ENCODE measurements around the gene ANKRD44.

Gene ANKRD44

DNA sequence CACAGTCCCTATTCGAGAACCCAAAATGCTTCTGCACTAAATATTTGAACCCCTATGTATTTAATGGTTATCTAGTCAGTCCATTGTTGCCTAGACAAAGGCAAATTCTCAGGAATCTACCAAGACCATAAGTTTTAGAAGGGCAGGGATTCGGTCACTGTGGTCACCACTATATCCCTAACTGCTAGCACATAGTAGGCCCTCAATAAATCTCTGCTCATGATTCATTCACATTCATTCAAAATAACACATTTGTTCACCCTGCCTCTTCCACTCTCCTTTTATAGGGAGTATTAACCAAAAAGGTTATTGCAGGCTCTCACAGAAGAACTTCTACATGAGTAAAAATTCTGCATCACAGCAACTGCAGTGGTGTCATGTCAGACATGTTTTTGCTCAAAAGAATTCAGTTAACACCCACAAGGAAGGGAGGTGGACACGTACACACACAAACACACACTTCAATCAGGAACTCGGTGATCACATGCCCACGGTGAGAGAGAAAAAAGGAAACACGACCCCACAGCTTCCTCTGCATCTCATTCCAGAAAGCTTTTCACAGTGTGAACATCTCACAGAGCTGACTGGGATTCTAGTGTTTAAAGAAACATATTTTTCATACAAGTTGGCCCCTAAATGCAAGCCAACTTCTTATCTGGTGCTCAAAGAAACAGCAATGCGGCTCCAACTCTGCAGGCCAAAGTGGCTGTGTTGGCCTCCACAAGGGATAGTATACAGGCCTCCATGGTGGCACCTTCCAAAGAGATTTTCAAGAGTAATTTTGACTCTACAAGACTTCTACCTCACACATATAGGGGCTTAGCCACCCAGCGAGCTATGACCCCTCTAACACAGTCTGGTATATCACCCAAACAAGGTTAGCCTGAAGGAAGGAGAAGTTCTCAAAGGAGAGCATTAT, 98.0 kb downstream of the ANKRD44 start:
- Histone ChIP-seq H3K4me1 (ENCODE audit: insufficient read depth, low read length) (peaks cover 35% of the 10 kb centered on the region), H3K4me2 (ENCODE audit: insufficient read depth, low read length) (peak overlapping the region; percentile 46), H3K79me2 (ENCODE audit: insufficient read depth, low read length) (peaks cover 24% of the 10 kb centered on the region)

DNA sequence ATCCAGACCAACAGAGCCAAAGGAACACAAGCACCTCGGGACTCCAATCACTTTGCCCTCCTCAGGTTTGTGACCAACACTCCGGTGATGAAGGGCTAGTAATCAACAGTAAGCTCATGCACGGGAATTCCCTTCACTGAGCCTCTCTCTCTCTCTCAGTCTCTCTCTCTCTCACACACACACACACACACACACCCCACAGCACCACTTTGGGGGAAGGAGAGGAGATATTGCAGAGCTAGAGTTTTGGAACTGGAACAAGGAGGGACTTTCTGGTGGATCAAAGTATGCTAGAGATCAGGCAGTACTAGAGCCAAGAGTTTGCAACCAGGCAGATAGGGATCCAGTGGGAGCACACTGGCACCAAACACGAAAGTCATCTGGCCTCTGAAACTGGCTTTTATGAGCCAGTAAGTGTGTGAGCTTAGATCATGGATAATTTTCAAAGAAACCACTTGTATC, 98.7 kb downstream of the ANKRD44 start:
- H3K9ac ChIP-seq (ENCODE audit: low read depth, low read length) = no peak overlapping the region; the same call in 1 of the 2 replicates
- no peaks in the 10 kb centered on the region for H3K36me3 ChIP-seq (ENCODE audit: insufficient read depth, low read length)
- TF ChIP-seq EZH2 (IDR thresholded peaks at IDR 0.05; ENCODE audit: borderline replicate concordance, low read depth, low read length, severe bottlenecking) = no peak
- TF ChIP-seq, protein P1, sequence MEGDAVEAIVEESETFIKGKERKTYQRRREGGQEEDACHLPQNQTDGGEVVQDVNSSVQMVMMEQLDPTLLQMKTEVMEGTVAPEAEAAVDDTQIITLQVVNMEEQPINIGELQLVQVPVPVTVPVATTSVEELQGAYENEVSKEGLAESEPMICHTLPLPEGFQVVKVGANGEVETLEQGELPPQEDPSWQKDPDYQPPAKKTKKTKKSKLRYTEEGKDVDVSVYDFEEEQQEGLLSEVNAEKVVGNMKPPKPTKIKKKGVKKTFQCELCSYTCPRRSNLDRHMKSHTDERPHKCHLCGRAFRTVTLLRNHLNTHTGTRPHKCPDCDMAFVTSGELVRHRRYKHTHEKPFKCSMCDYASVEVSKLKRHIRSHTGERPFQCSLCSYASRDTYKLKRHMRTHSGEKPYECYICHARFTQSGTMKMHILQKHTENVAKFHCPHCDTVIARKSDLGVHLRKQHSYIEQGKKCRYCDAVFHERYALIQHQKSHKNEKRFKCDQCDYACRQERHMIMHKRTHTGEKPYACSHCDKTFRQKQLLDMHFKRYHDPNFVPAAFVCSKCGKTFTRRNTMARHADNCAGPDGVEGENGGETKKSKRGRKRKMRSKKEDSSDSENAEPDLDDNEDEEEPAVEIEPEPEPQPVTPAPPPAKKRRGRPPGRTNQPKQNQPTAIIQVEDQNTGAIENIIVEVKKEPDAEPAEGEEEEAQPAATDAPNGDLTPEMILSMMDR (IDR thresholded peaks at IDR 0.05; ENCODE audit: borderline replicate concordance, extremely low read depth, low read length, poor library complexity, severe bottlenecking) = no peak
- H3K4me3 ChIP-seq (ENCODE audit: low read depth in 1 of 2, low read length in 2 of 2) = no peak overlapping the region
- H3K4me2 ChIP-seq (ENCODE audit: insufficient read depth, low read length) = peak overlapping the region; percentile 46; the same call in 1 of the 2 replicates
- no peak for ATAC-seq (ENCODE audit: insufficient read depth, low read depth)
- no peaks in the 10 kb centered on the region for H4K20me1 ChIP-seq (ENCODE audit: insufficient read depth, low read length)
- H3K4me1 ChIP-seq (ENCODE audit: insufficient read depth, low read length) = peaks cover 35% of the 10 kb centered on the region
- H2AFZ ChIP-seq (ENCODE audit: low read depth, low read length) = no peak overlapping the region
- peaks cover 25% of the 10 kb centered on the region for H3K79me2 ChIP-seq (ENCODE audit: insufficient read depth, low read length)
- H3K27ac ChIP-seq (ENCODE audit: low read length) = peak overlapping the region; percentile 80
- no peak for DNase-seq
- no peaks in the 10 kb centered on the region for H3K27me3 ChIP-seq (ENCODE audit: insufficient read depth, low read length, poor library complexity)
- no peaks in the 10 kb centered on the region for H3K9me3 ChIP-seq (ENCODE audit: insufficient read depth, low read length, severe bottlenecking)

More for the DNA sequence above, 98.0 kb downstream of the ANKRD44 start:
- Histone ChIP-seq H3K9ac (ENCODE audit: low read depth, low read length) (peak overlapping the region; percentile 35), H3K4me3 (ENCODE audit: low read depth in 1 of 2, low read length in 2 of 2) (peak overlapping the region in 1 of 2 experiments; percentile 13; a peak in 1 of 4 replicates), H3K27ac (ENCODE audit: low read length) (peak overlapping the region; percentile 80), H3K27me3 (ENCODE audit: insufficient read depth, low read length, poor library complexity) (no peaks in the 10 kb centered on the region), H2AFZ (ENCODE audit: low read depth, low read length) (peak overlapping the region; percentile 67), H3K36me3 (ENCODE audit: insufficient read depth, low read length) (no peaks in the 10 kb centered on the region), H4K20me1 (ENCODE audit: insufficient read depth, low read length) (no peaks in the 10 kb centered on the region), H3K9me3 (ENCODE audit: insufficient read depth, low read length, severe bottlenecking) (no peaks in the 10 kb centered on the region)
- peak; percentile 81 for ATAC-seq (ENCODE audit: insufficient read depth, low read depth)
- TF ChIP-seq, protein P1 (IDR thresholded peaks at IDR 0.05; ENCODE audit: borderline replicate concordance, extremely low read depth, low read length, poor library complexity, severe bottlenecking) = no peak
- TF ChIP-seq EZH2 (IDR thresholded peaks at IDR 0.05; ENCODE audit: borderline replicate concordance, low read depth, low read length, severe bottlenecking) = no peak
- peak; percentile 55 for DNase-seq

DNA sequence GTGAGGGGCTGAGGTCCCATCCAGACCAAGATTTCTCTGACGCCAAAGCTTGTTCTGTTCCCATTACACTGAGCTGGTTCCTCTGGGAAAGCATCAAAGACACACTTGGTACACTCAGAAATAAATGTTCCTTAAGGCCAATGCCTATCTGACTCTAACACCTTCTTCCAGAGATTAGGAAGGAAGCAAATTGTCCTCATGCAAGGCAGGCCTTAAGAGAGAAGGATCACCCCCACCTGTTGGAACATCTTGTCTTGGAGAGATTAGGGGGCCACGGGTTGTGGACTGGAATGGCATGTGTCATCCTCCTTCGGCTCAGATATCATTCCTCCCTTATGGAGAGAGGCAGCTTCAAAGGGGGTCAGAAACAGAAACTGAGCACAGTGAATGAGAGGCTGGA, 100.2 kb downstream of the ANKRD44 start:
- Histone ChIP-seq H4K20me1 (ENCODE audit: insufficient read depth, low read length) (no peaks in the 10 kb centered on the region), H3K27me3 (ENCODE audit: insufficient read depth, low read length, poor library complexity) (no peaks in the 10 kb centered on the region), H3K9me3 (ENCODE audit: insufficient read depth, low read length, severe bottlenecking) (no peaks in the 10 kb centered on the region), H3K36me3 (ENCODE audit: insufficient read depth, low read length) (no peaks in the 10 kb centered on the region), H3K4me3 (ENCODE audit: low read depth in 1 of 2, low read length in 2 of 2) (no peak overlapping the region), H3K79me2 (ENCODE audit: insufficient read depth, low read length) (peaks cover 27% of the 10 kb centered on the region), H3K9ac (ENCODE audit: low read depth, low read length) (no peak overlapping the region), H2AFZ (ENCODE audit: low read depth, low read length) (no peak overlapping the region), H3K4me1 (ENCODE audit: insufficient read depth, low read length) (peaks cover 48% of the 10 kb centered on the region), H3K4me2 (ENCODE audit: insufficient read depth, low read length) (no peak overlapping the region), H3K27ac (ENCODE audit: low read length) (peak overlapping the region; percentile 0; the same call in 1 of the 2 replicates)
- DNase-seq (no peak), ATAC-seq (ENCODE audit: insufficient read depth, low read depth) (no peak)
- TF ChIP-seq EZH2 (IDR thresholded peaks at IDR 0.05; ENCODE audit: borderline replicate concordance, low read depth, low read length, severe bottlenecking) = no peak
- TF ChIP-seq, protein P1 (IDR thresholded peaks at IDR 0.05; ENCODE audit: borderline replicate concordance, extremely low read depth, low read length, poor library complexity, severe bottlenecking) = no peak
